Measurements from ENCODE around the gene CHRND.
"Not testable (repeated sequence)": the region's sequence is repeated elsewhere in the genome, so short reads cannot be mapped to it uniquely, and the experiment has no call there.

Gene CHRND

DNA sequence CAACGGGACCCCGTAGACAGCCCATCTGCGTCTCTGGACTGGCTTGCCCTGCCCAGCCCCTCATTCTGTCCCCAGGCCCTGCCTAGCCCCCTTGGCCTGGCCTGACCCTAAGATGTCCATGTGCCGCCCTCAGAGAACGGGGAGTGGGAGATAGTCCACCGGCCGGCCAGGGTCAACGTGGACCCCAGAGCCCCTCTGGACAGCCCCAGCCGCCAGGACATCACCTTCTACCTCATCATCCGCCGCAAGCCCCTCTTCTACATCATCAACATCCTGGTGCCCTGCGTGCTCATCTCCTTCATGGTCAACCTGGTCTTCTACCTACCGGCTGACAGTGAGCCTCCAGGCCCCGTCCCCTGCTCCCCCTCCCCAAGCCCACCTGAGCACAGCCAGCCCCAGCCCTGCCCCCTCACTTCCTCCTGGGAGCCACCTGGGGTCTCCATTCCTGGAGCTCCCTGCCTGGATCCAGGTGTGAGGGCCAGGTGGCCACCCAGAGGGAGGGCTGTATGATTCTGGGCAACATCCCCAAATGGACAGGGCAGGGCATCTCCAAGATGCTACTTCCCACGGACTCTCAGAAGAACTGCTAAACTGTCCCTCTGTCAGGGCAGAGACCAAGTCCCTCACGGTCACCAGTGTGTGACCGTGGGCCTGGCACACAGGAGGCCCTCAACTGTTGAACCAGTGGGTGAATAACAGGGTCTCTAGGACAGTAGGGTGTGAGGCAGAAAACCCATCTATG lies 4.0 kb downstream of the CHRND start:
- no peak overlapping the region for H3K27ac ChIP-seq
- H3K9ac ChIP-seq: no peak overlapping the region
- H3K27me3 ChIP-seq (ENCODE audit: control insufficient read depth, insufficient read depth, low read length): no peaks in the 10 kb centered on the region

DNA sequence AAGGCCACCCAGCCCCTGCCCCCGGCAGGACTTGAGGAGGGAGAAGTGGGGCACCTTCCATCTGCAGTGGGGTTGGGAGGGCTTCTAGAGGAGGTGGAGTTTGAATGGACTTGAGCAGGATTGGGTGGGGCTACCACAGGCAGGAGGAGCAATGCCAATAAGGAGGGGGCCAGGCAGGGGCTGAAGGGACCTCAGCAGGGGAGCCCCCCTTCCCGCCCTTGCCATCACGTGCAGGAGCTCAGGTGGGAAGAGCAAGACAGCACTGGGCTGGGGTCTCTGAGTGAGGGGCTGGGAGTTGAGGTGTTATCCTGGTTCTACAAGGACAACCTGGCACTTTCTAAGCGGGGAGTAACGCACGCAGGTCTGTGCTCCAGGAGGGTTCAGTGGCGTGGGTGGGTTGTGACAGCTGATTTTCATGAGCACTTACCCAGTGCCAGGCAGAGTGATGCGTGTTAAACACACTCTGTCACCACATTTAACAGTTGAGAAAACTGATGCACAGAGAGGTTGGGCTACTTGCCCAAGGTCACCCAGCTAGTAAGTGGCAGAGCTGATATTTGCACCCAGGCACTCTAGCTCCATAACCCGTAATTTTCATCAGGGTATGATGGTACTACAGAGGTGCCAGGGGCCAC lies 4.8 kb downstream of the CHRND start:
- TF ChIP-seq CTCF (IDR thresholded peaks at IDR 0.05): no peak
- H3K27ac ChIP-seq: no peak overlapping the region
- H3K4me1 ChIP-seq: no peaks in the 10 kb centered on the region
- H3K4me2 ChIP-seq (ENCODE audit: low read length): no peak overlapping the region
- no peak overlapping the region for H2AFZ ChIP-seq
- H3K9me3 ChIP-seq (ENCODE audit: control insufficient read depth, low read length): no peaks in the 10 kb centered on the region
- no peaks in the 10 kb centered on the region for H3K79me2 ChIP-seq
- no peak overlapping the region for H3K4me3 ChIP-seq (ENCODE audit: low read depth, low read length)
- H3K36me3 ChIP-seq (ENCODE audit: control insufficient read depth, insufficient read depth, low read length): no peaks in the 10 kb centered on the region
- H3K27me3 ChIP-seq (ENCODE audit: control insufficient read depth, insufficient read depth, low read length): no peaks in the 10 kb centered on the region
- no peak overlapping the region for H3K9ac ChIP-seq

More for the DNA sequence above, 4.0 kb downstream of the CHRND start:
- Histone ChIP-seq H3K9me3 (ENCODE audit: control insufficient read depth, low read length) (no peaks in the 10 kb centered on the region), H3K4me2 (ENCODE audit: low read length) (no peak overlapping the region), H3K4me3 (ENCODE audit: low read depth, low read length) (no peak overlapping the region), H3K36me3 (ENCODE audit: control insufficient read depth, insufficient read depth, low read length) (no peaks in the 10 kb centered on the region), H2AFZ (no peak overlapping the region), H3K4me1 (no peaks in the 10 kb centered on the region), H3K79me2 (no peaks in the 10 kb centered on the region)
- TF ChIP-seq CTCF (IDR thresholded peaks at IDR 0.05): no peak

DNA sequence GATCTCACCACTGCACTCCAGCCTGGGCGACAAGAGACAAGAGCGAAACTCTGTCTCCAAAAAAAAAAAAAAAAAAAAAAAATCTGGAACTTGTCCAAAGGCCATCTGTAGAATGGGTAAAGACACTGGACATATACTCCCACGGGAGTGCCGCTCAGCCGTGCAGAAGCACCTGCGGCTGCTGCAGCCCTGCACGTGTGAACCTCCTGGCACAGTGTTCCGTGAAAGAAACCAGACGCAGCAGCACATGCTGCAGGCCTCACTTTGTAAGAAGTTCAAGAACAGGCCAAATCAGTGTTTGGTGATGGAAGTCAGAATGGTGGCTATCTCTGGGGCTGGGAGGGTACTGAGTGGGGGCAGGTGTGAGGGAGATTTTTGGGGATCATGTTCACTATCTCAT lies 6.5 kb downstream of the CHRND start:
- Histone ChIP-seq H3K4me2 (ENCODE audit: low read length) (no peak overlapping the region), H3K79me2 (no peaks in the 10 kb centered on the region), H3K4me3 (ENCODE audit: low read depth, low read length) (no peak overlapping the region), H3K9ac (no peak overlapping the region), H3K4me1 (no peaks in the 10 kb centered on the region), H3K9me3 (ENCODE audit: control insufficient read depth, low read length) (no peaks in the 10 kb centered on the region), H3K27ac (no peak overlapping the region), H3K36me3 (ENCODE audit: control insufficient read depth, insufficient read depth, low read length) (no peaks in the 10 kb centered on the region), H2AFZ (no peak overlapping the region), H3K27me3 (ENCODE audit: control insufficient read depth, insufficient read depth, low read length) (no peaks in the 10 kb centered on the region)
- TF ChIP-seq CTCF (IDR thresholded peaks at IDR 0.05): no peak

DNA sequence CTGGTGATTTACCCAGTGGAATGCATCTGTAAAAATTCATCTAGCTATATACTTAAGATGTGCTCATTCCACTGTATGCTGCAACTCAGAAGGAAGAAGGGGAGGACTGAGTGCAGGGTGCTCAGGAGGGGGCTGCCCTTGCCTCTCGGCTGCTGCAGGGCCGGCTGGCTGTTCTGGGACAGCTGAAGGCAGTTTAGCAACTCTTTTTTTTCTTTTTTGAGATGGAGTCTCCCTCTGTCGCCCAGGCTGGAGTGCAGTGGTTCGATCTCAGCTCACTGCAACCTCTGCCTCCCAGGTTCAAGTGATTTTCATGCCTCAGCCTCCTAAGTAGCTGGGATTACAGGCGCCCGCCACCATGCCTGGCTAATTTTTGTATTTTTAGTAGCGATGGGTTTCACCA lies 6.9 kb downstream of the CHRND start:
- not testable (repeated sequence) for H2AFZ ChIP-seq; H3K4me2 ChIP-seq (ENCODE audit: low read length); H3K4me1 ChIP-seq; H3K9me3 ChIP-seq (ENCODE audit: control insufficient read depth, low read length); H3K9ac ChIP-seq; H3K36me3 ChIP-seq (ENCODE audit: control insufficient read depth, insufficient read depth, low read length); H3K27me3 ChIP-seq (ENCODE audit: control insufficient read depth, insufficient read depth, low read length); H3K4me3 ChIP-seq (ENCODE audit: low read depth, low read length); H3K79me2 ChIP-seq; H3K27ac ChIP-seq

DNA sequence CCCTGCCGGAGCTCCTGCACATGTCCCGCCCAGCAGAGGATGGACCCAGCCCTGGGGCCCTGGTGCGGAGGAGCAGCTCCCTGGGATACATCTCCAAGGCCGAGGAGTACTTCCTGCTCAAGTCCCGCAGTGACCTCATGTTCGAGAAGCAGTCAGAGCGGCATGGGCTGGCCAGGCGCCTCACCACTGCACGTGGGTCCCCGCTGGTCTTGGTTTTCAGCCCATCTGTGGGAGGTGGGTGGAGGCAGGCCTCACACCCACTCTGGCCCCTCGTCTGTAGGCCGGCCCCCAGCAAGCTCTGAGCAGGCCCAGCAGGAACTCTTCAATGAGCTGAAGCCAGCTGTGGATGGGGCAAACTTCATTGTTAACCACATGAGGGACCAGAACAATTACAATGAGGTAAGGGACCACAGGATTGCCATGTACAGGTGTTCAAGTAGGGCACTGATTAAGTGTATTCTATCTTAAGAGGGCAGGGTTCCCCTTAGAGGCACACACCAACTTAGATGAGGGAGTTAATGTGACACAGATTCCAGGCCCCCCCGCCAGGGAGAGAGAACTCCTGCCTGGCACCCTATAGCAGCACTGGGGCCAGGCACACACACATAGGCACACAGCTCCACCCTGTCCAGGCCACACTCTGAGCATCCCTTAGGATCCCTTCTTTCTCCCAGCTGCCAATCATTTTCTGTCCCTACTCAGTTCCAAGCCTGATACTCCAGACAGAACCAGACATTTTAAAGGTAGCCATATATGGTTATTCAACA lies 8.2 kb downstream of the CHRND start:
- Histone ChIP-seq H2AFZ (no peak overlapping the region), H3K9me3 (ENCODE audit: control insufficient read depth, low read length) (no peaks in the 10 kb centered on the region), H3K27ac (no peak overlapping the region), H3K9ac (no peak overlapping the region), H3K4me1 (no peaks in the 10 kb centered on the region), H3K36me3 (ENCODE audit: control insufficient read depth, insufficient read depth, low read length) (no peaks in the 10 kb centered on the region), H3K4me2 (ENCODE audit: low read length) (no peak overlapping the region), H3K79me2 (no peaks in the 10 kb centered on the region), H3K4me3 (ENCODE audit: low read depth, low read length) (no peak overlapping the region), H3K27me3 (ENCODE audit: control insufficient read depth, insufficient read depth, low read length) (no peaks in the 10 kb centered on the region)
- TF ChIP-seq CTCF (IDR thresholded peaks at IDR 0.05): no peak

Measured in parathyroid adenoma (tissue), 2 donors.